Measurements from ENCODE around the gene GATB.

The GATB gene

DNA sequence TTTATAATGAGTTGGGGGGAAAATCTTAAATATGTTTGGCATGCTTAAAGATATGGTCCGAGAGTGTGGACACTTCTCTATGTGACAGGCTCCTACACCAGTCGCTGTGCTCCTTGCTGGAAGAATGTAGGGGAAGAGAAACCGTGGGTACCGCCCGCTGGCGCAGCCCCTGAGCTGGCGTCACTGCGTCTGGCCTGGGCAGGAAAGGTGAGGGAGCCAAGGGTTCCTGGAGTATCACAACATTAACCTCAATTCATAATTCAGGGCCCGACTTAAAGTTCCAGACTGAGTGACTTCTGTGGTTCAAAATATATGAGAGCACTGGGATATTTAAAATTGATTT lies 95.1 kb downstream of the GATB start:
- TF ChIP-seq, protein P1, sequence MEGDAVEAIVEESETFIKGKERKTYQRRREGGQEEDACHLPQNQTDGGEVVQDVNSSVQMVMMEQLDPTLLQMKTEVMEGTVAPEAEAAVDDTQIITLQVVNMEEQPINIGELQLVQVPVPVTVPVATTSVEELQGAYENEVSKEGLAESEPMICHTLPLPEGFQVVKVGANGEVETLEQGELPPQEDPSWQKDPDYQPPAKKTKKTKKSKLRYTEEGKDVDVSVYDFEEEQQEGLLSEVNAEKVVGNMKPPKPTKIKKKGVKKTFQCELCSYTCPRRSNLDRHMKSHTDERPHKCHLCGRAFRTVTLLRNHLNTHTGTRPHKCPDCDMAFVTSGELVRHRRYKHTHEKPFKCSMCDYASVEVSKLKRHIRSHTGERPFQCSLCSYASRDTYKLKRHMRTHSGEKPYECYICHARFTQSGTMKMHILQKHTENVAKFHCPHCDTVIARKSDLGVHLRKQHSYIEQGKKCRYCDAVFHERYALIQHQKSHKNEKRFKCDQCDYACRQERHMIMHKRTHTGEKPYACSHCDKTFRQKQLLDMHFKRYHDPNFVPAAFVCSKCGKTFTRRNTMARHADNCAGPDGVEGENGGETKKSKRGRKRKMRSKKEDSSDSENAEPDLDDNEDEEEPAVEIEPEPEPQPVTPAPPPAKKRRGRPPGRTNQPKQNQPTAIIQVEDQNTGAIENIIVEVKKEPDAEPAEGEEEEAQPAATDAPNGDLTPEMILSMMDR (IDR thresholded peaks at IDR 0.05; ENCODE audit: insufficient read depth, low read length, poor library complexity, severe bottlenecking) = no peak

DNA sequence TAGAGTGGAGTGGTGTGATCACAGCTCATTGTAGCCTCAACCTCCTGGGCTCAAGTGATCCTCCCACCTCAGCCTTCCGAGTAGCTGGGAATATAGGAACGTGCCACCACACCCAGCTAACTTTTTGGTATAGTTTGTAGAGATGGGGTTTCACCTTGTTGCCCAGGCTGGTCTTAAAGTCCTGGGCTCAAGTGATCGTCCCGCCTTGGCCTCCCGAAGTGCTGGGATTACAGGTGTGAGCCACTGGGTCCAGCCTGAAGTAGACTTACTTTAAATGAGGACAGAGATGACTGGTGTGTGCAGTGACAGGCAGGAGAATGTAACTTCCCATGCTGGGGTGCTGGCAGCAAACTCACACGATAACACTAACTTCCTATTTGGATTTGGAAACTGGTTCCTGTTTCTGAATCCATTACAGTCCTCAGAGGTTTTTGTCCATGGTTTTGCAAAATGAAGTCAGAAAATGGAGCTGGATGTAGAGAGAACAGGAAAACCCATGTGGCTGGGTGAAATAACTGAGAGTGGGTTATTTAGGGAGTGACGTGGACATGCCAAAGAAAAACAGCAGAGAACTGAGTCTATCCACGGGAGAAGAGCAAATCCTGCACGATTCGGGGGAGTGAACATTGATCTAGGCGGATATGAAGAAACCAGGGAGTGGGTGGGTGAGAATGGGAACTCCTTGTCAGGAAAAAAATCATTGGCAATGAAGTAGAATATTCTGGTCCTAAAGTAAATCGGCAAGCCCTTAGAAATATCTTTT lies 95.6 kb downstream of the GATB start:
- Histone ChIP-seq H3K27me3 (replicated peaks; ENCODE audit: control insufficient read depth, insufficient read depth, low read length) (no peaks in the 10 kb centered on the region), H3K4me3 (replicated peaks; ENCODE audit: low read depth, low read length) (no peak overlapping the region), H3K36me3 (ENCODE audit: control insufficient read depth, insufficient read depth, low read length) (no peaks in the 10 kb centered on the region)
- TF ChIP-seq, protein P1 (IDR thresholded peaks at IDR 0.05; ENCODE audit: insufficient read depth, low read length, poor library complexity, severe bottlenecking) = no peak
- no peak for DNase-seq (ENCODE audit: extremely low read depth, insufficient read length)

More for the DNA sequence above, 95.1 kb downstream of the GATB start:
- Histone ChIP-seq H3K36me3 (ENCODE audit: control insufficient read depth, insufficient read depth, low read length) (no peaks in the 10 kb centered on the region), H3K27me3 (replicated peaks; ENCODE audit: control insufficient read depth, insufficient read depth, low read length) (no peaks in the 10 kb centered on the region), H3K4me3 (replicated peaks; ENCODE audit: low read depth, low read length) (no peak overlapping the region)
- no peak for DNase-seq (ENCODE audit: extremely low read depth, insufficient read length)

DNA sequence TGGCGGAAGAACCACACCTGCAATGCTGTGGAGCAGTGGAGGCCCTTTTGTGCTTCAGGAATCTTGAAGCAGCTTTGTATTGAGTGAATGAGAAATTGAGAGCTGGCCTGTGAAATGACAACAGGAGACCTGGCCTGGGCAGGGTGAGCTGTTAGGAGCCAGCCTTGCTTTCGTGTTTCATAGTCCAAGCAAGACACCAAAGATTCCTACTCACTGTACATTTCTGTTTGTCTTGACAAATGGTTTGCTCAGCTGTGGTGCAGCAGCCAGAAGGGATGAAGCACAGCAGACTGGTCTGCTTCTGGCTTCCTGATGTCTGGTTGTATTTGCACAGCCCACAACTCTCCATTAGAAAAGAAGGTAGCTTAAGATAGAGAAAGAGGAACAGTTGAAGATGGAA lies 96.5 kb downstream of the GATB start:
- no peak for DNase-seq (ENCODE audit: extremely low read depth, insufficient read length)
- Histone ChIP-seq H3K36me3 (ENCODE audit: control insufficient read depth, insufficient read depth, low read length) (no peaks in the 10 kb centered on the region), H3K27me3 (replicated peaks; ENCODE audit: control insufficient read depth, insufficient read depth, low read length) (no peaks in the 10 kb centered on the region), H3K4me3 (replicated peaks; ENCODE audit: low read depth, low read length) (no peak overlapping the region)
- TF ChIP-seq, protein P1 (IDR thresholded peaks at IDR 0.05; ENCODE audit: insufficient read depth, low read length, poor library complexity, severe bottlenecking) = no peak

DNA sequence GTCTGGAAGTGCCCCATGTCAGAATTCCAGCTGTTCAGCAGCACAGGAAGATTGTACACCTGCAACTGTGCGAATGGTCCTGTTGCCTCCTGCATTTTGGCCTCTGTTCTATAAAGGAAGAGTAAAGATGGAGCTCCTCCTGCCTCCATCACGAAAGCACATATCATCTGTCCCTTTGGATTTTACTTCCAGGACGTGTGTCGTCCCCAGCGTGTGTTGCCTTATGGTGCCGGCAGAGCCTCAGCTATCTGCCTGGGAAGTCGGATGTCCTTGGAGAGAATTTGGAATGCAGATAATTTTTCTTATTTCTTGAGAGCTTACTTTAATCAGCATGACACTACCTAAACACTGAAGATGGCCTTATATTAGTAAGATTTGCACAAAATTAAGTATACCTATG lies 97.7 kb downstream of the GATB start:
- H3K36me3 ChIP-seq (ENCODE audit: control insufficient read depth, insufficient read depth, low read length) = no peaks in the 10 kb centered on the region
- DNase-seq (ENCODE audit: extremely low read depth, insufficient read length) = no peak
- TF ChIP-seq, protein P1 (IDR thresholded peaks at IDR 0.05; ENCODE audit: insufficient read depth, low read length, poor library complexity, severe bottlenecking) = no peak

DNA sequence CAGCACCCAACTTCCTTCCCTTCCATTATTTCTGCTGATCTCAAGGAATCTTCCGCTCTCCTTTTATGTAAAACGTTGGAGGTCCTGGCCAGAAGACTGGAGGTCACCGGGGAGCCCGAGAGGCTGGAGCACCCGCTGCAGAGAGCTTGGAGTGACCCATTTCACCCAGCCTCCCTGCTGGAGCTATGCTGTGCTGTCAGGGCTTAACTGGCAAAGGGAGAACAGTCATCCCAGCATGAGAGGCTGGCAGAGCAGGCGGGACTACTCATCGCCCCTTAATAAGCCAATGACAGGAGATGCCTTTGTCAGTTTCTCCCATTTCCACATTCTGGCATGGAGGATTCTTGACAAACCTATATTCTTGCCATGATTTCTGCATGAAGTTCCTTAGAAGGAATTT lies 98.9 kb downstream of the GATB start:
- Histone ChIP-seq H3K4me3 (replicated peaks; ENCODE audit: low read depth, low read length) (no peak overlapping the region), H3K36me3 (ENCODE audit: control insufficient read depth, insufficient read depth, low read length) (no peaks in the 10 kb centered on the region), H3K27me3 (replicated peaks; ENCODE audit: control insufficient read depth, insufficient read depth, low read length) (no peaks in the 10 kb centered on the region)
- DNase-seq (ENCODE audit: extremely low read depth, insufficient read length) = no peak
- TF ChIP-seq, protein P1 (IDR thresholded peaks at IDR 0.05; ENCODE audit: insufficient read depth, low read length, poor library complexity, severe bottlenecking) = no peak

More for the DNA sequence above, 97.7 kb downstream of the GATB start:
- H3K4me3 ChIP-seq (replicated peaks; ENCODE audit: low read depth, low read length) = no peak overlapping the region
- no peaks in the 10 kb centered on the region for H3K27me3 ChIP-seq (replicated peaks; ENCODE audit: control insufficient read depth, insufficient read depth, low read length)

DNA sequence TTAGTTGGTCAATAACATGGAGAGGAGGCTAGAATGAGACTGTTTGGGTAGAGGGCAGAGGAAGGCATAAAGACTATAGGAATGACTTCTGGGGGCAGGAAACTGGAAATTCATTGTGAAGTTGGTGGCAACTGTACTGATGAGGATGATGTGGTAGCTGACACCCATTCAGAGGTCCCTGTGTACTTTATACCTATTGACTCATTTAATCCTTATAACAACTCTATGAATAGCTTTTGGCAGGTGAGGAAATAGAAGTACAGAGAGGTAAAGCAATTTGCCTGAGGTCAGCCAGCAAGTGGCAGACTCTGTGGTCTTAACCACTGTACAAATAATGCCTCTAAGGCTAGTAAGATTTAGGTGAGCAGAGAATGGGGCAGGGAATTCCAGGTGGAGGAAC lies 100.1 kb downstream of the GATB start:
- TF ChIP-seq, protein P1 (IDR thresholded peaks at IDR 0.05; ENCODE audit: insufficient read depth, low read length, poor library complexity, severe bottlenecking) = no peak
- no peak for DNase-seq (ENCODE audit: extremely low read depth, insufficient read length)
- H3K4me3 ChIP-seq (replicated peaks; ENCODE audit: low read depth, low read length) = no peak overlapping the region
- H3K27me3 ChIP-seq (replicated peaks; ENCODE audit: control insufficient read depth, insufficient read depth, low read length) = no peaks in the 10 kb centered on the region
- no peaks in the 10 kb centered on the region for H3K36me3 ChIP-seq (ENCODE audit: control insufficient read depth, insufficient read depth, low read length)
